HEK293T (cell line): ENCODE data around the gene FCN2.

Experiments used
- CTCF ChIA-PET: fragments of 350-600 bp; formaldehyde crosslinking; extraction: SDS; loops from one replicate; lab custom pipeline; 2021; ENCODE audit warnings: antibody characterized with exemption, inconsistent platforms; lab: Yijun Ruan, JAX
- POLR2A ChIA-PET: fragments of 350-600 bp; formaldehyde crosslinking; extraction: SDS; loops from one replicate; lab custom pipeline; 2020; ENCODE audit warnings: antibody characterized with exemption, inconsistent platforms; lab: Yijun Ruan, JAX
- DNase-seq: peaks from one replicate; pipeline ENCODE4 v3.0.0; 2012; ENCODE audit warnings: mixed read lengths; ENCODE audit errors: extremely low spot score
- ARNT ChIP-seq: fragments of 450-650 bp; IDR thresholded peaks from 2 replicates; pipeline ENCODE4 v1.6.1; 2017; ENCODE audit warnings: mild to moderate bottlenecking
- BHLHE40 ChIP-seq: fragments of 450-650 bp; IDR thresholded peaks from 2 replicates; pipeline ENCODE4 v1.6.1; 2016; ENCODE audit warnings: mild to moderate bottlenecking, moderate library complexity, borderline replicate concordance
- CTBP1 ChIP-seq: fragments of 450-650 bp; IDR thresholded peaks from 2 replicates; pipeline ENCODE4 v1.6.1; 2016; ENCODE audit warnings: borderline replicate concordance
- ELF4 ChIP-seq: fragments of 450-650 bp; IDR thresholded peaks from 2 replicates; pipeline ENCODE4 v1.6.1; 2017; ENCODE audit warnings: antibody characterized with exemption
- FOXA1 ChIP-seq: fragments of 450-650 bp; IDR thresholded peaks from 2 replicates; pipeline ENCODE4 v1.6.1; 2016; ENCODE audit warnings: mild to moderate bottlenecking
- FOXK2 ChIP-seq: fragments of 450-650 bp; IDR thresholded peaks from 2 replicates; pipeline ENCODE4 v1.6.1; 2016; ENCODE audit warnings: mild to moderate bottlenecking
- FOXM1 ChIP-seq: fragments of 450-650 bp; IDR thresholded peaks from 2 replicates; pipeline ENCODE4 v1.6.1; 2017; ENCODE audit warnings: mild to moderate bottlenecking, borderline replicate concordance
- HDGF ChIP-seq: fragments of 450-650 bp; IDR thresholded peaks from 2 replicates; pipeline ENCODE4 v1.6.1; 2017; ENCODE audit warnings: antibody characterized with exemption, borderline replicate concordance
- L3MBTL2 ChIP-seq: fragments of 450-650 bp; conservative IDR thresholded peaks from 2 replicates; pipeline ENCODE4 v1.6.1; 2016; ENCODE audit warnings: mild to moderate bottlenecking
- LEF1 ChIP-seq: fragments of 450-650 bp; IDR thresholded peaks from 2 replicates; pipeline ENCODE4 v1.6.1; 2017; ENCODE audit warnings: mild to moderate bottlenecking, borderline replicate concordance
- NFRKB ChIP-seq: fragments of 450-650 bp; IDR thresholded peaks from 2 replicates; pipeline ENCODE4 v1.6.1; 2016; ENCODE audit warnings: mild to moderate bottlenecking, moderate library complexity
- SP1 ChIP-seq: fragments of 450-650 bp; IDR thresholded peaks from 2 replicates; pipeline ENCODE4 v1.6.1; 2017
- SUZ12 ChIP-seq: fragments of 450-650 bp; IDR thresholded peaks from 2 replicates; pipeline ENCODE4 v1.6.1; 2016; ENCODE audit warnings: mild to moderate bottlenecking
- TARDBP ChIP-seq: fragments of 450-650 bp; IDR thresholded peaks from 2 replicates; pipeline ENCODE4 v1.6.1; 2016
- ZNF384 ChIP-seq: fragments of 450-650 bp; IDR thresholded peaks from 2 replicates; pipeline ENCODE4 v1.6.1; 2016
- TF ChIP-seq, protein P1 (sequence below): fragments of 450-650 bp; IDR thresholded peaks from 2 replicates; pipeline ENCODE4 v1.6.1; 2016

Gene FCN2

DNA sequence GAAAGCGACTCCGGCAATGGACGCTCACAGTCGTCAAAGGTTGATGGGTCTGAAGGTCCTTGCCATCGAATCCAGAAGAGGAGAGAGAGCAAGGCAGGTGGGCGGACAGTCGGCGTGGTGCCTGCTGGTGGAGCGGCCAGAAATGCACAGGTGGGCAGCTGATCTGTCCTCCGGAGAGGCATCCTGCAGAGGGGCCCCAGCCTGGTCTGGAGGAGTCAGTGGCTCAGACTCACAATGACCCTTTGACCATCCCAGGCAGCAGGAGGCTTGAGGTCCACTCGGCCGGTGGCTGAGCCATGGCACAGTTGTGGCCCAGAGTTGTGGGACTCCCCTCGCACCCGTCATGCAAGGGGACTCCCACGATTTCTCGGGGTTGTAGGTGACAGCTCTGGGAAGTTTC is 34.4 kb upstream of the FCN2 start:
- DNase-seq: no peak
- POLR2A ChIA-PET: no interaction called here
- no peak for TF ChIP-seq ZNF384
- TF ChIP-seq CTBP1: no peak
- TF ChIP-seq HDGF: no peak
- no peak for TF ChIP-seq FOXM1
- no peak for TF ChIP-seq ARNT
- TF ChIP-seq LEF1: no peak
- TF ChIP-seq BHLHE40: no peak
- TF ChIP-seq FOXA1: no peak
- TF ChIP-seq SUZ12: no peak
- TF ChIP-seq TARDBP: no peak
- CTCF ChIA-PET: no interaction called here

DNA sequence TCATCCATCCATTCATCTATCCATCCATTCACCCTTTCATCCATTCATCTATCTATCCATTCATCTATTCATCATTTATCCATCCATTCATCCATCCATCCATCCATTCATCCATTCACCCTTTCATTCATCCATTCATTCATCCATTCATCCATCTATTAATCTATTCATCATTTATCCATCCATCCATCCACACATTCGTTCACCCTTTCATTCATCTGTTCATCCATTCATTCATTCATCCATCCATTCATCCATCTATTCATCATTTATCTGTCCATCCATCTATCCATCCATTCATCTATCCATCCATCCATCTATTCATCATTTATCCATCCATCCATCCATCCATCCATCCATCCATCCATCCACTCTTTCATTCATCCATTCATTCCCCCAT is 33.9 kb upstream of the FCN2 start:
- ChIA-PET POLR2A (no interaction called here), CTCF (no interaction called here)
- no peak for DNase-seq
- TF ChIP-seq BHLHE40 (no peak), L3MBTL2 (no peak), CTBP1 (no peak), HDGF (no peak)

DNA sequence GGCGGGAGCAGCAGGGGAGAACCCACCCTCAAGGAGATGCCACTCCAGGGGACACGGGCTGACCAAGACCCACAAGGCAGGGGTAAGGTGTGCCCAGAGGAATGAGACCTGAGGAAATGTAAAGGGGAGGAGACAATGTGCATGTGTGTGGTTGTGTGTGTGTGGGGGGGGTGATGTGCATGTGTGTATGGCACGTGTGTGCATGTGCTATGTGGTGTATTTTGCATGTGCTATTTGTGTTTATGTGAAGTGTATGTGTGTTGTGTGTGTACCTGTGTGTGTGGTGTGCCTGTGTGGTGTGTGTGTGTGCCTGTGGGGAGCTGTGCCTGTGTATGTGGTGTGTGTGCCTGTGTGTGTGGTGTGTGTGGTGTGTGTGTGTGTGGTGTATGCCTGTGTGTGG is 33.5 kb upstream of the FCN2 start:
- DNase-seq: no peak
- no peak for TF ChIP-seq NFRKB
- no peak for TF ChIP-seq ZNF384
- TF ChIP-seq SUZ12: no peak
- TF ChIP-seq ARNT: no peak
- no peak for TF ChIP-seq HDGF
- TF ChIP-seq CTBP1: no peak
- TF ChIP-seq, protein P1, sequence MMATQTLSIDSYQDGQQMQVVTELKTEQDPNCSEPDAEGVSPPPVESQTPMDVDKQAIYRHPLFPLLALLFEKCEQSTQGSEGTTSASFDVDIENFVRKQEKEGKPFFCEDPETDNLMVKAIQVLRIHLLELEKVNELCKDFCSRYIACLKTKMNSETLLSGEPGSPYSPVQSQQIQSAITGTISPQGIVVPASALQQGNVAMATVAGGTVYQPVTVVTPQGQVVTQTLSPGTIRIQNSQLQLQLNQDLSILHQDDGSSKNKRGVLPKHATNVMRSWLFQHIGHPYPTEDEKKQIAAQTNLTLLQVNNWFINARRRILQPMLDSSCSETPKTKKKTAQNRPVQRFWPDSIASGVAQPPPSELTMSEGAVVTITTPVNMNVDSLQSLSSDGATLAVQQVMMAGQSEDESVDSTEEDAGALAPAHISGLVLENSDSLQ: no peak
- no peak for TF ChIP-seq ELF4
- TF ChIP-seq LEF1: no peak
- TF ChIP-seq FOXK2: no peak
- CTCF ChIA-PET: no interaction called here
- POLR2A ChIA-PET: no interaction called here

DNA sequence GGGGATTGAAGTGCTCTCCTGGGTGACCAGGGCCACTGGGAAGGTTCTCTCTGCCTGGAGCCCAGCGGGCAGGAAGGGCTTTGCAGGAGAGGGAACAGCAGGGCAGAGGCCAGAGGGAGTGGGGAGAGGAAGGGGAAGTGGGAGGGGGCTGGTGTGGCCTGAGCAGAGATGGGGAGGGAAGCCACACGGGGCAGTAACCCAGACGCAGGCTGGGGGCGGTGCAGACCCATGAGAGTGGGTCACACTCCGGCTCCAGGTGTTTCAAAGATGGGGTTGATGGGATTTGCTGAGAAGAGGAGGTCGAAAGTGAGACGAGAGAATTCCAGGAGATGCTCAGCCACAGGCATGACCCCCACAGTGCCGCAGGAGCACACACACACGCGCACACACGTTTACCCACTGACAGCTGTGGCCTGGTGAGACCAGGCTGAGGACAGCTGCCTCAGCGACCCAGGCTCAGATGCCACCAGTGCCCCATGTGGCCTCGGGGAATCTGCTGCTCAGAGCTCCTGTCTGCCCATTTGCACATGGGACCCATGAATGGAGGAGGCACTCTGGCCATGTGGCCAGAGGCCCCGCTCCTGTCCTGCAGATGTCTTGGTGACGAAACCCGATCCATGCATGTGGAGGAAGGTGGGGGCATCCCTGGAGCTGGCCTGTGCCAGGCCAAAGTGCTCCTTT is 32.7 kb upstream of the FCN2 start:
- POLR2A ChIA-PET: no interaction called here
- CTCF ChIA-PET: no interaction called here
- no peak for DNase-seq
- no peak for TF ChIP-seq BHLHE40
- TF ChIP-seq ZNF384: no peak
- no peak for TF ChIP-seq FOXA1
- no peak for TF ChIP-seq HDGF
- TF ChIP-seq ELF4: no peak
- TF ChIP-seq L3MBTL2: no peak
- no peak for TF ChIP-seq SUZ12
- no peak for TF ChIP-seq LEF1
- no peak for TF ChIP-seq TARDBP
- TF ChIP-seq, protein P1: no peak
- TF ChIP-seq CTBP1: no peak
- TF ChIP-seq NFRKB: no peak

DNA sequence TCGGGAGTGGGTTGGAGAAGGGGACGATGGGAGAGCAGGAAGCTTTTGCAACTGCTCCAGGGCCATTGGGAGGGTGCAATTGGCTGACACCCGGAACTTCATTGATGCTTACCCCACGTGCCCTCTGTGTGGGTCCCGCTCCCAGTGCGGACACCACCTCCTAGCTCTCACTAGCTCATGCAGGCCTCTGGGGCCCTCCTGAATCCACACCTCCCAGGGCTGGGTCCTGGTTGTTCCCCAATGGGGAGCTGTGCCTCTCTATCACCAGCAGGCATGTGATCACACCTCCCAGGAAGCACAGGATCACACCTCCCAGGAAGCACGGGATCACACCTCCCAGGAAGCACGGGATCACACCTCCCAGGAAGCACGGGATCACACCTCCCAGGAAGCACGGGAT is 32.1 kb upstream of the FCN2 start:
- POLR2A ChIA-PET: no interaction called here
- CTCF ChIA-PET: no interaction called here
- TF ChIP-seq NFRKB: no peak
- TF ChIP-seq TARDBP: no peak
- TF ChIP-seq, protein P1: no peak
- TF ChIP-seq ARNT: no peak
- no peak for TF ChIP-seq ZNF384
- TF ChIP-seq BHLHE40: no peak
- no peak for TF ChIP-seq LEF1
- no peak for TF ChIP-seq FOXK2
- no peak for TF ChIP-seq FOXA1
- TF ChIP-seq L3MBTL2: no peak
- no peak for DNase-seq

DNA sequence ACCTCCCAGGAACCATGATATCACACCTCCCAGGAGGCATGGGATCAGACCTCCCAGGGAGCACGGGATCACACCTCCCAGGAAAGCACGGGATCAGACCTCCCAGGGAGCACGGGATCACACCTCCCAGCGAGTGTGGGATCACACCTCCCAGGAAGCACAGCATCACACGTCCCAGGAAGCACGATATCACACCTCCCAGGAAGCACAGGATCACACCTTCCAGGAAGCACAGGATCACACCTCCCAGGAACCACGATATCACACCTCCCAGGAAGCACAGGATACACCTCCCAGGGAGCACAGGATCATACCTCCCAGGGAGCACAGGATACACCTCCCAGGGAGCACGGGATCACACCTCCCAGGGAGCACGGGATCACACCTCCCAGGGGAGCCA is 30.0 kb upstream of the FCN2 start:
- ChIA-PET CTCF (no interaction called here), POLR2A (no interaction called here)
- TF ChIP-seq FOXA1: no peak
- TF ChIP-seq FOXM1: no peak
- no peak for TF ChIP-seq HDGF
- TF ChIP-seq, protein P1: no peak
- TF ChIP-seq L3MBTL2: no peak
- no peak for TF ChIP-seq ZNF384
- TF ChIP-seq FOXK2: no peak
- TF ChIP-seq ELF4: no peak
- TF ChIP-seq BHLHE40: no peak
- TF ChIP-seq ARNT: no peak
- TF ChIP-seq LEF1: no peak
- no peak for TF ChIP-seq SP1
- TF ChIP-seq CTBP1: no peak
- no peak for TF ChIP-seq TARDBP
- TF ChIP-seq SUZ12: no peak
- no peak for TF ChIP-seq NFRKB
- no peak for DNase-seq
